ENCODE measurements around the gene TTLL3. TPM values are rescaled to one million over a fixed set of nuclear protein-coding genes. Genes with fewer than 3 reads are reported as not detected.

The TTLL3 gene
- total and polyA plus RNA-seq, 2 of the 13 experiments (the other 11 are each of a cell fraction or from before 2014, with no cell fraction given), result 9.5 to 51.2 TPM

GRCh38 chr3:9833078-9833477, 23.0 kb downstream of the TTLL3 start:
- CTCF ChIA-PET (ENCODE audit: low intra/inter-chr PET ratio, low total read pairs), result no interaction called here
- H3K9ac ChIP-seq (ENCODE audit: insufficient read depth, low read depth, low read length), result no peak overlapping the region
- POLR2A ChIA-PET, result interaction anchor here (1.1 kb wide), 1 partner anchor 100 kb away, joined by 3 read pairs; no protein-coding TSS in a partner anchor
- TF ChIP-seq HDAC6 (IDR thresholded peaks at IDR 0.05; ENCODE audit: low read depth, low read length) (no peak), ZNF609 (CRISPR knock-in tag; IDR thresholded peaks at IDR 0.05; ENCODE audit: borderline replicate concordance) (no peak), TIGD3 (CRISPR knock-in tag; IDR thresholded peaks at IDR 0.05; ENCODE audit: borderline replicate concordance) (no peak), E2F5 (CRISPR knock-in tag; conservative IDR thresholded peaks at IDR 0.05) (no peak), ZNF337 (CRISPR knock-in tag; IDR thresholded peaks at IDR 0.05; ENCODE audit: borderline replicate concordance, low read depth) (no peak), E2F2 (CRISPR knock-in tag; IDR thresholded peaks at IDR 0.05; ENCODE audit: borderline replicate concordance) (no peak), MED13 (CRISPR knock-in tag; IDR thresholded peaks at IDR 0.05) (no peak), ZNF329 (CRISPR knock-in tag; IDR thresholded peaks at IDR 0.05; ENCODE audit: low read depth) (no peak), STAG1 (CRISPR knock-in tag; IDR thresholded peaks at IDR 0.05) (no peak), IRF1 (CRISPR knock-in tag; IDR thresholded peaks at IDR 0.05; ENCODE audit: low read depth) (no peak), ZBTB4 (CRISPR knock-in tag; IDR thresholded peaks at IDR 0.05; ENCODE audit: borderline replicate concordance) (no peak)

More at GRCh38 chr3:9833078-9833477, 23.0 kb downstream of the TTLL3 start:
- H3K36me3 ChIP-seq (replicated peaks in 1 of 2; ENCODE audit: control insufficient read depth in 1 of 2, insufficient read depth in 2 of 2, low read length in 2 of 2), result peaks cover 13 to 16% of the 10 kb centered on the region in 2 experiments; a peak in 4 of 5 replicates
- no peaks in the 10 kb centered on the region for H3K79me2 ChIP-seq (ENCODE audit: insufficient read depth, low read length)
- no peaks in the 10 kb centered on the region for H3K9me3 ChIP-seq (ENCODE audit: low read length)
- H2AFZ ChIP-seq (ENCODE audit: low read length), result no peak overlapping the region
- whole genome bisulfite sequencing (ENCODE audit: low lambda C conversion rate), result 100% methylated on average over 2 of the region's 9 CpGs
- ATAC-seq (no peak), DNase-seq (ENCODE audit: low spot score) (no peak), FAIRE-seq (no peak)
- H3K27me3 ChIP-seq (ENCODE audit: control insufficient read depth in 1 of 2, insufficient read depth in 2 of 2, low read length in 2 of 2), result no peaks in the 10 kb centered on the region
- no peak overlapping the region for H3K27ac ChIP-seq (ENCODE audit: extremely low read length, insufficient read depth, low read length)
- no TSS peak for BruUV-seq (replicated peaks)
- no peaks in the 10 kb centered on the region for H4K20me1 ChIP-seq (ENCODE audit: insufficient read depth, low read length)
- H3K4me1 ChIP-seq (ENCODE audit: insufficient read depth, low read length), result peaks cover 17% of the 10 kb centered on the region
- H3K4me3 ChIP-seq (replicated peaks in 1 of 3; ENCODE audit: insufficient read depth in 1 of 3, low read depth in 2 of 3, low read length in 3 of 3), result no peak overlapping the region
- intact Hi-C loops (cut with micrococcal nuclease; ENCODE audit: unreplicated experiment), result no loop called here
- in situ Hi-C loops (cut with HindIII; ENCODE audit: extremely low pct_ligation_motif_present, low pct_unique_long_range_greater_than_20kb), result no loop called here
- no peak overlapping the region for H3K4me2 ChIP-seq (ENCODE audit: low read depth, low read length)

Data from HepG2 (cell line).